AG09319 (cell line): ENCODE results near the gene IRAG1.

Experiments used
- DNase-seq: peaks from one replicate; pipeline ENCODE4 v3.0.0-alpha.2; 2010; ENCODE audit warnings: low read depth; ENCODE audit errors: extremely low read depth
- CTCF ChIP-seq: IDR thresholded peaks from 2 replicates; pipeline ENCODE4 v1.5.1; 2011; ENCODE audit warnings: low read depth, mild to moderate bottlenecking, inconsistent platforms, low read length, moderate library complexity

Gene IRAG1

GRCh38 chr11:10651656-10652361 is 41.7 kb downstream of the IRAG1 start:
- TF ChIP-seq CTCF = no peak
- no peak for DNase-seq

GRCh38 chr11:10650630-10651029 is 42.9 kb downstream of the IRAG1 start:
- TF ChIP-seq CTCF = no peak
- DNase-seq = no peak

GRCh38 chr11:10650166-10650565 is 43.4 kb downstream of the IRAG1 start:
- TF ChIP-seq CTCF = no peak
- DNase-seq = no peak

GRCh38 chr11:10648871-10649270 is 44.7 kb downstream of the IRAG1 start:
- no peak for DNase-seq
- TF ChIP-seq CTCF = no peak

- DNase-seq = no peak
- TF ChIP-seq CTCF = no peak
Observed at GRCh38 chr11:10646681-10647355, 46.7 kb downstream of the IRAG1 start.

- DNase-seq = no peak
- no peak for TF ChIP-seq CTCF
Observed at GRCh38 chr11:10646005-10646404, 47.5 kb downstream of the IRAG1 start.

GRCh38 chr11:10645212-10645795 is 48.3 kb downstream of the IRAG1 start:
- TF ChIP-seq CTCF = no peak
- no peak for DNase-seq
